GM12872 (cell line): Measurements from ENCODE around the gene ATP5MC2.

Source experiments
- CTCF ChIP-seq: IDR thresholded peaks from 3 replicates; pipeline ENCODE4 v1.5.1; 2011; ENCODE audit warnings: low read depth, mild to moderate bottlenecking, low read length, moderate library complexity; ENCODE audit not compliant: insufficient read depth

ATP5MC2 gene

GRCh38 chr12:53643232-53643979 is 32.5 kb downstream of the ATP5MC2 start:
- no peak for TF ChIP-seq CTCF

- TF ChIP-seq CTCF = no peak
Observed at GRCh38 chr12:53638057-53638456, 37.8 kb downstream of the ATP5MC2 start.

GRCh38 chr12:53636641-53637040 is 39.2 kb downstream of the ATP5MC2 start:
- no peak for TF ChIP-seq CTCF

GRCh38 chr12:53631721-53632120 is 44.2 kb downstream of the ATP5MC2 start:
- TF ChIP-seq CTCF = no peak

GRCh38 chr12:53627919-53628318 is 48.0 kb downstream of the ATP5MC2 start:
- no peak for TF ChIP-seq CTCF

- TF ChIP-seq CTCF = no peak
Observed at GRCh38 chr12:53626702-53627169, 49.1 kb downstream of the ATP5MC2 start.

GRCh38 chr12:53625946-53626701 is 49.8 kb downstream of the ATP5MC2 start, which contains the start of gene ATF7:
Gene ATF7, minus strand, starts transcription at chr12:53626382. Its CDS starts 25,382 bp downstream, at chr12:53601000.
- no peak for TF ChIP-seq CTCF
